NT2/D1 (cell line): ENCODE results near the gene C9orf50.

Experiments used
- DNase-seq: peaks from one replicate; pipeline ENCODE4 v3.0.0-alpha.2; 2011; ENCODE audit warnings: low read depth, low spot score
- H3K27me3 ChIP-seq: 2 replicates; pipeline ENCODE4 v1.6.0; 2011; ENCODE audit warnings: mild to moderate bottlenecking; ENCODE audit not compliant: insufficient read length, insufficient read depth
- H3K36me3 ChIP-seq: 2 replicates; pipeline ENCODE4 v1.6.1; 2011; ENCODE audit warnings: mild to moderate bottlenecking, low read length, mixed read lengths; ENCODE audit not compliant: insufficient read depth, insufficient read length
- H3K4me1 ChIP-seq: 2 replicates; pipeline ENCODE4 v1.5.1; 2011; ENCODE audit not compliant: insufficient read depth, insufficient read length
- H3K4me3 ChIP-seq: 2 replicates; pipeline ENCODE4 v1.5.1; 2011; ENCODE audit warnings: low read depth; ENCODE audit not compliant: insufficient read length
- H3K9ac ChIP-seq: 2 replicates; pipeline ENCODE4 v1.6.0; 2011; ENCODE audit warnings: low read depth; ENCODE audit not compliant: insufficient read length
- H3K9me3 ChIP-seq: 2 replicates; pipeline ENCODE4 v1.5.1; 2011; ENCODE audit warnings: mild to moderate bottlenecking, low read length; ENCODE audit not compliant: insufficient read depth
- SUZ12 ChIP-seq: IDR thresholded peaks from 2 replicates; pipeline ENCODE4 v1.6.1; 2011; ENCODE audit not compliant: insufficient read length, insufficient read depth; ENCODE audit errors: extremely low read depth
- YY1 ChIP-seq: IDR thresholded peaks from 2 replicates; pipeline ENCODE4 v1.6.1; 2011; ENCODE audit not compliant: insufficient read length, insufficient read depth
- ZNF274 ChIP-seq: IDR thresholded peaks from 2 replicates; pipeline ENCODE4 v1.6.1; 2011; ENCODE audit warnings: mild to moderate bottlenecking, low read depth, low read length

The C9orf50 gene

GRCh38 chr9:129635099-129636065, 14.5 kb upstream of the C9orf50 start:
- H3K9ac ChIP-seq: no peak overlapping the region
- no peak for TF ChIP-seq SUZ12
- no peak for TF ChIP-seq YY1

GRCh38 chr9:129633848-129634247, 12.9 kb upstream of the C9orf50 start:
- Histone ChIP-seq H3K4me1 (peaks cover 13% of the 10 kb centered on the region), H3K36me3 (peaks cover 88% of the 10 kb centered on the region)

More at GRCh38 chr9:129635099-129636065, 14.5 kb upstream of the C9orf50 start:
- no peaks in the 10 kb centered on the region for H3K27me3 ChIP-seq
- peaks cover 90% of the 10 kb centered on the region for H3K36me3 ChIP-seq
- no peak for DNase-seq
- H3K4me3 ChIP-seq: no peak overlapping the region
- no peaks in the 10 kb centered on the region for H3K9me3 ChIP-seq
- peaks cover 10% of the 10 kb centered on the region for H3K4me1 ChIP-seq

GRCh38 chr9:129633207-129633606, 12.3 kb upstream of the C9orf50 start:
- no peaks in the 10 kb centered on the region for H3K27me3 ChIP-seq
- H3K4me3 ChIP-seq: no peak overlapping the region
- no peak overlapping the region for H3K9ac ChIP-seq
- H3K36me3 ChIP-seq: peaks cover 88% of the 10 kb centered on the region
- DNase-seq: no peak
- TF ChIP-seq YY1: no peak
- no peak for TF ChIP-seq ZNF274
- no peak for TF ChIP-seq SUZ12
- H3K9me3 ChIP-seq: no peaks in the 10 kb centered on the region
- H3K4me1 ChIP-seq: peaks cover 13% of the 10 kb centered on the region

More at GRCh38 chr9:129633848-129634247, 12.9 kb upstream of the C9orf50 start:
- Histone ChIP-seq H3K4me3 (no peak overlapping the region), H3K9me3 (no peaks in the 10 kb centered on the region), H3K9ac (no peak overlapping the region), H3K27me3 (no peaks in the 10 kb centered on the region)
- no peak for DNase-seq
- TF ChIP-seq YY1: no peak
- no peak for TF ChIP-seq SUZ12
- TF ChIP-seq ZNF274: no peak

- no peak overlapping the region for H3K9ac ChIP-seq
Measured at GRCh38 chr9:129632460-129632859, 11.6 kb upstream of the C9orf50 start.

GRCh38 chr9:129631674-129632129, 10.8 kb upstream of the C9orf50 start:
- TF ChIP-seq SUZ12 (no peak), YY1 (no peak), ZNF274 (no peak)
- Histone ChIP-seq H3K27me3 (no peaks in the 10 kb centered on the region), H3K4me3 (no peak overlapping the region), H3K36me3 (peaks cover 82% of the 10 kb centered on the region), H3K4me1 (peaks cover 20% of the 10 kb centered on the region), H3K9me3 (no peaks in the 10 kb centered on the region), H3K9ac (no peak overlapping the region)
- no peak for DNase-seq

More at GRCh38 chr9:129632460-129632859, 11.6 kb upstream of the C9orf50 start:
- TF ChIP-seq YY1: no peak
- no peak for TF ChIP-seq SUZ12
- no peak for TF ChIP-seq ZNF274
- Histone ChIP-seq H3K36me3 (peaks cover 88% of the 10 kb centered on the region), H3K27me3 (no peaks in the 10 kb centered on the region), H3K4me3 (no peak overlapping the region), H3K9me3 (no peaks in the 10 kb centered on the region), H3K4me1 (peaks cover 20% of the 10 kb centered on the region)
- no peak for DNase-seq

- no peak for DNase-seq
Measured at GRCh38 chr9:129630967-129631673, 10.2 kb upstream of the C9orf50 start.

GRCh38 chr9:129629251-129629820, 8.4 kb upstream of the C9orf50 start:
- Histone ChIP-seq H3K4me3 (no peak overlapping the region), H3K9ac (no peak overlapping the region), H3K27me3 (no peaks in the 10 kb centered on the region), H3K9me3 (no peaks in the 10 kb centered on the region), H3K4me1 (peaks cover 20% of the 10 kb centered on the region), H3K36me3 (peaks cover 66% of the 10 kb centered on the region)
- DNase-seq: no peak
- TF ChIP-seq SUZ12 (no peak), ZNF274 (no peak), YY1 (no peak)

More at GRCh38 chr9:129630967-129631673, 10.2 kb upstream of the C9orf50 start:
- peaks cover 80% of the 10 kb centered on the region for H3K36me3 ChIP-seq
- peaks cover 20% of the 10 kb centered on the region for H3K4me1 ChIP-seq
- TF ChIP-seq YY1 (no peak), ZNF274 (no peak), SUZ12 (no peak)
- H3K27me3 ChIP-seq: no peaks in the 10 kb centered on the region
- no peaks in the 10 kb centered on the region for H3K9me3 ChIP-seq
- no peak overlapping the region for H3K4me3 ChIP-seq
- H3K9ac ChIP-seq: peak overlapping the region; percentile 17
